Measurements from ENCODE around the gene ADCY2. TPM values are rescaled to one million over a fixed set of nuclear protein-coding genes. Genes with fewer than 3 reads are reported as not detected.
A peak's percentile ranks its signal among the peaks of the same experiment; 100 is the strongest.

The ADCY2 gene
- total and polyA plus RNA-seq, 2 of the 13 experiments (the other 11 are each of a cell fraction or from before 2014, with no cell fraction given) = not detected

GRCh38 chr5:7742241-7742656 lies 346.3 kb downstream of the ADCY2 start (continued):
- TF ChIP-seq ZSCAN20 (CRISPR knock-in tag; IDR thresholded peaks at IDR 0.05; ENCODE audit: borderline replicate concordance) (no peak), FOXO1 (CRISPR knock-in tag; IDR thresholded peaks at IDR 0.05) (no peak), CCDC6 (CRISPR knock-in tag; IDR thresholded peaks at IDR 0.05) (no peak), ZNF230 (CRISPR knock-in tag; IDR thresholded peaks at IDR 0.05) (no peak), RBM22 (optimal IDR thresholded peaks at IDR 0.05; ENCODE audit: low read length) (no peak), RNF2 (conservative IDR thresholded peaks at IDR 0.05; ENCODE audit: low read depth) (no peak)

- 29% methylated on average over 9 of the region's 11 CpGs for WGBS (ENCODE audit: low lambda C conversion rate)
- Histone ChIP-seq H3K79me2 (ENCODE audit: insufficient read depth, low read length) (no peaks in the 10 kb centered on the region), H3K27me3 (ENCODE audit: control insufficient read depth in 1 of 2, insufficient read depth in 2 of 2, low read length in 2 of 2) (peaks cover 0 to 14% of the 10 kb centered on the region in 2 experiments; a peak in 1 of 5 replicates), H3K9ac (ENCODE audit: insufficient read depth, low read depth, low read length) (no peak overlapping the region), H3K4me2 (ENCODE audit: low read depth, low read length) (no peak overlapping the region), H3K4me3 (replicated peaks in 1 of 3; ENCODE audit: insufficient read depth in 1 of 3, low read depth in 2 of 3, low read length in 3 of 3) (no peak overlapping the region), H2AFZ (ENCODE audit: low read length) (no peak overlapping the region), H3K4me1 (ENCODE audit: insufficient read depth, low read length) (no peaks in the 10 kb centered on the region), H3K27ac (ENCODE audit: extremely low read length, insufficient read depth, low read length) (no peak overlapping the region), H3K36me3 (replicated peaks in 1 of 2; ENCODE audit: control insufficient read depth in 1 of 2, insufficient read depth in 2 of 2, low read length in 2 of 2) (no peaks in the 10 kb centered on the region), H4K20me1 (ENCODE audit: insufficient read depth, low read length) (no peaks in the 10 kb centered on the region), H3K9me3 (ENCODE audit: low read length) (no peaks in the 10 kb centered on the region)
- in situ Hi-C loops (cut with HindIII; ENCODE audit: extremely low pct_ligation_motif_present, low pct_unique_long_range_greater_than_20kb) = loop anchor here (5.0 kb wide), 1 partner anchor 979 kb away; no protein-coding TSS in a partner anchor
- FAIRE-seq (peak; percentile 65), ATAC-seq (peak; percentile 82), DNase-seq (ENCODE audit: low spot score) (peak; percentile 41)
- ChIA-PET CTCF (ENCODE audit: low intra/inter-chr PET ratio, low total read pairs) (interaction anchor here (1.9 kb wide), 1 partner anchor 485 kb away, joined by 14 read pairs; no protein-coding TSS in a partner anchor), POLR2A (no interaction called here)
- BruUV-seq (replicated peaks) = no TSS peak
- intact Hi-C loops (cut with micrococcal nuclease; ENCODE audit: unreplicated experiment) = no loop called here
- TF ChIP-seq NONO (IDR thresholded peaks at IDR 0.05) (no peak), NONO (CRISPR knock-in tag; conservative IDR thresholded peaks at IDR 0.05) (no peak), ZGPAT (CRISPR knock-in tag; IDR thresholded peaks at IDR 0.05) (no peak), SRSF1 (optimal IDR thresholded peaks at IDR 0.05; ENCODE audit: low read depth, low read length) (no peak), GPN1 (CRISPR knock-in tag; IDR thresholded peaks at IDR 0.05; ENCODE audit: borderline replicate concordance) (no peak), SMC3 (IDR thresholded peaks at IDR 0.05; ENCODE audit: low read length) (peak; percentile 51), STAG1 (CRISPR knock-in tag; IDR thresholded peaks at IDR 0.05) (peak; percentile 55), ZNF792 (CRISPR knock-in tag; IDR thresholded peaks at IDR 0.05) (no peak), IRX3 (CRISPR knock-in tag; IDR thresholded peaks at IDR 0.05; ENCODE audit: borderline replicate concordance, low read depth) (no peak), SP140L (CRISPR knock-in tag; IDR thresholded peaks at IDR 0.05; ENCODE audit: borderline replicate concordance) (no peak), TGIF2 (CRISPR knock-in tag; IDR thresholded peaks at IDR 0.05) (no peak), ZNF713 (CRISPR knock-in tag; IDR thresholded peaks at IDR 0.05) (no peak), ZNF609 (CRISPR knock-in tag; IDR thresholded peaks at IDR 0.05; ENCODE audit: borderline replicate concordance) (no peak)
Observed at GRCh38 chr5:7745882-7746610, 350.1 kb downstream of the ADCY2 start.
